Endothelial cell of hepatic sinusoid (primary cell): ENCODE data around the gene MYH14.

ENCODE experiments used
- in situ Hi-C: cut with HindIII; loops from 2 replicates; pipeline ENCODE4 v1.10.0; 2017; ENCODE audit warnings: low sequenced_read_pairs

MYH14 gene

GRCh38 chr19:50286443-50286842 is 83.0 kb downstream of the MYH14 start:
- in situ Hi-C loops = no loop called here

DNA sequence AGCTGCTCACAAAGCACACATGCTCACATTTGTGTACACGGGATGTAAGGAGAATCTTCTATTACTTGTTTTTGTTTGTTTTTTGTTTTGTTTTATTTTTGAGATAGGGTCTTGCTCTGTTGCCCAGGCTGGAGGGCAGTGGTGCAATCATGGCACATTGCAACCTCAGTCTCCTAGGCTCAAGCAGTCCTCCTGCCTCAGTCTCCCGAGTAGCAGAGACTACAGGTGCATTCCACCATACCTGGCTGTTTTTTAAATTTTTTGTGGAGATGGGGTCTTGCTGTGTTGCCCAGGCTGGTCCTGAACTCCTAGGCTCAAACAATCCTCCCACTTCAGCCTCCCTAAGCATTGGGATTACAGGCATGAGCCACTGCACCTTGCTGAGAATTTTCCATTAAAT is 83.9 kb downstream of the MYH14 start:
- in situ Hi-C loops = no loop called here

- in situ Hi-C loops = no loop called here
These were observed 85.5 kb downstream of the MYH14 start for GRCh38 chr19:50288954-50289353.

GRCh38 chr19:50290011-50290410 is 86.6 kb downstream of the MYH14 start:
- in situ Hi-C loops = no loop called here

- in situ Hi-C loops = no loop called here
These were observed 87.4 kb downstream of the MYH14 start for GRCh38 chr19:50290775-50291174.

DNA sequence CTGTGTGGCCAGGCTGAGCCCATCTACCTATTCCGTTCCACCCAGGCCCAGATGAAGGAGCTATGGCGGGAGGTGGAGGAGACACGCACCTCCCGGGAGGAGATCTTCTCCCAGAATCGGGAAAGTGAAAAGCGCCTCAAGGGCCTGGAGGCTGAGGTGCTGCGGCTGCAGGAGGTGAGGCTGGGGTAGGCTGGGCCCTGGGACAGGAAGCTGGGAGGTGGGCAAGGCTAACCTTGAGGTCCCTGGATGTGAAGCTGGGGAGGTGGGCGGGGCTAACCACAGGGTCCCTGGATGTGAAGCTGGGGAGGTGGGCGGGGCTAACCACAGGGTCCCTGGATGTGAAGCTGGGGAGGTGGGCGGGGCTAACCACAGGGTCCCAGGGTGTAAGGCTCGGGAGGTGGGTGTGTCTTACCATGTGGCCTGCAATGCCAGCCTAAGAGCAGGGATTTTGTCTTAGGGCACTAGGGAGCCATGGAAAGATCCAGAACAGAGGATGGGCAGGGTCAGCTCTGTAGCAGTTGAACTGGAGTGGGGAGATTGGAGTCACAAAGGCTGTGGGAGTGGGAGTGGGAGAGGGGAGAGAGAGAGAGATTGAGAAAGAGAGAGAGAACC is 88.9 kb downstream of the MYH14 start:
- in situ Hi-C loops = no loop called here

GRCh38 chr19:50293263-50294004 is 90.0 kb downstream of the MYH14 start:
- in situ Hi-C loops = no loop called here

- in situ Hi-C loops = no loop called here
These were observed 96.6 kb downstream of the MYH14 start for GRCh38 chr19:50300051-50300450.

DNA sequence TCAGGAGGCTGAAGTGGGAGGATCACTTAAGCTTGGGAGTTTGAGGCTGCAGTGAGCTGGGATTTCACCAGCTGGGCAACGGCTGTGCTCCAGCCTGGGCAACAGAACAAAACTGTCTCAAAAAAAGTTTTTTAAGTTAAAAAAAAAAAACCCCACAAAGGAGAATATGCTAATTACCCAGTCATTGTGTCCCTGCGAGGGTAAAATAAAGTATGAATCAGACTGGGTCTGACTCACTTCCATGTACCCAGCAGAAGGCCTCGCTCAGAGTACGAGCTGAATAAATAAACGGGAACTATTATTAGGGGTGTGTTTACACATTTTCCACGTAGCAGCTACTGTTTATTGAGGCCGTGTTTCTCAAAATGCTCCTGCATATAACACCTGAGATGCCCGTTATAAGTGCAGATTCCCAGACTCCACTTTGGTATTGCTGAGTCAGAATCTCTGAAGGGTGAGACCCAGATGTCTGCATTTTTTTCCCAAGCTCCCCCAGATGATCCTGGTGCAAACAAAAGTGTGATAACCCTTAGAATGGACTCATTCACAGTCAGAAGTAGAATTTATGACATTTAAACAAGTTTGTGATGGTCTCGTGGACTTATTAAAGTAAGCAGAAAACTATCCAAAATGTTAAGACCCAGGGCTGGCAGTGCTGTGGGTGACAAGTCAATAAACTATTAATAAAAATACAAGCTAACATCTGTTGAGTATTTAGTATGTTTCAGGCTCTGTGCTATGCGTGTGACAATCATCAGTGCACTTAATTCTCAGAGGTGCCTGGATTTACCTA is 97.6 kb downstream of the MYH14 start:
- in situ Hi-C loops = no loop called here

GRCh38 chr19:50301607-50301971 is 98.2 kb downstream of the MYH14 start:
- in situ Hi-C loops = no loop called here

DNA sequence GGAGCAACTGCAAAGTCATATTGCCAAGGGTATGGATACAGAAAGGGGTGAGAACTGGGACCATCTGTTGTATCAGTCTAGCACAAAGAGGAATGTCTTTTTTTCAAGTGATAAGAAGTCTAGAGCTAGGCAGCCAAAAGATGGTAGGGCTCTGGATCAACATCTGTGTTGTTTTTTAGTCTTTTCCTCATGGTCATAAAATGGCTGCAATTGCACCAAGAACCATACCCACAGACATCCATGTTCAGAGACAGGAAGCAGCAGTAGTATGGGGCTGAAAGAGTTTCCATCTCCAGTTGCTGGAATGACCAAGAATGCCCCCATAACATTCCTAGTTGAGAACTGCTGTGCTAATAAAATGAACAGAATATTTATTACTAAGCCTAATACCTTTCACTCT is 100.1 kb downstream of the MYH14 start:
- in situ Hi-C loops = no loop called here

DNA sequence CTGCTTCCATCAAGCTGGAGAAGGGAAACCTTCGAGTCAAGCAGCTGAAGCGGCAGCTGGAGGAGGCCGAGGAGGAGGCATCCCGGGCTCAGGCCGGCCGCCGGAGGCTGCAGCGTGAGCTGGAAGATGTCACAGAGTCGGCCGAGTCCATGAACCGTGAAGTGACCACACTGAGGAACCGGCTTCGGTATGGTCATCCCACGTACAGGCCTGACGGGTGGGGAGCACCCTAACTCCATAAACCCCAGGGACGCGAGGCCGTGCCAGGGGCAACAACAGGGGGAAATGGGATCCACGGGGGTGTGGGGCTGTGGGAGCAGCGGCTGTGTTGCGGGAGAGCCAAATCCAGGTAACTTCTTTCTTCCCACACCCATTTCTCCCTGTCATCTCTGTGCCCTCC is 105.6 kb downstream of the MYH14 start:
- in situ Hi-C loops = no loop called here

DNA sequence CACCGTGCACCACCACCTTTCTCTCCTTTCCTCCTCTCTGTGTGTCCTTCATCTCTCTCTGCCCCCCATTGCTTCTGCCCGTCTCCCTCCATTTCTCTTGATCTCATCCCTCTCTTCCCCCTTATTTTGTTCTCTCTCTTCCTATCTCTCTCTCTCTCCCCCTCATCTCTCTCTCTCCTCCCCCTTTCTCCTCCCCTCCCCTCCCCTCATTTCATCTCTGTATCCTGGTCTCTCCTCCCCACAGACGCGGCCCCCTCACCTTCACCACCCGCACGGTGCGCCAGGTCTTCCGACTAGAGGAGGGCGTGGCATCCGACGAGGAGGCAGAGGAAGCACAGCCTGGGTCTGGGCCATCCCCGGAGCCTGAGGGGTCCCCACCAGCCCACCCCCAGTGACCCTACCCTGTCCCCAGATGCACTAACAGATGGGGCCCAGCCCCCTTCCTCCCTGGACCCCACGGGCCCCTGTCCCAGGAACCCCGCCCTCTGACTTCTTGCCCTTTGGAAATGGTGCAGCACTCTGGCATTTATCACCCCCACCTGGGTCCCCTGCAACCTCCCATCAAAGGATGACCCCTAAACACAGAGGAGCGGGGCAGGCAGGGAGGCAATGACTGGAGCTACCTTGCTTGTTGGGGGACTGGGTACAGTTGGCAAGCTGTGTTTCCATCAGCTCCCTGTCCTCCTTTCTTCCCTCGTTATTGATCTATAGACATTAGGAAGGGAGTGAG is 106.1 kb downstream of the MYH14 start:
- in situ Hi-C loops = no loop called here

DNA sequence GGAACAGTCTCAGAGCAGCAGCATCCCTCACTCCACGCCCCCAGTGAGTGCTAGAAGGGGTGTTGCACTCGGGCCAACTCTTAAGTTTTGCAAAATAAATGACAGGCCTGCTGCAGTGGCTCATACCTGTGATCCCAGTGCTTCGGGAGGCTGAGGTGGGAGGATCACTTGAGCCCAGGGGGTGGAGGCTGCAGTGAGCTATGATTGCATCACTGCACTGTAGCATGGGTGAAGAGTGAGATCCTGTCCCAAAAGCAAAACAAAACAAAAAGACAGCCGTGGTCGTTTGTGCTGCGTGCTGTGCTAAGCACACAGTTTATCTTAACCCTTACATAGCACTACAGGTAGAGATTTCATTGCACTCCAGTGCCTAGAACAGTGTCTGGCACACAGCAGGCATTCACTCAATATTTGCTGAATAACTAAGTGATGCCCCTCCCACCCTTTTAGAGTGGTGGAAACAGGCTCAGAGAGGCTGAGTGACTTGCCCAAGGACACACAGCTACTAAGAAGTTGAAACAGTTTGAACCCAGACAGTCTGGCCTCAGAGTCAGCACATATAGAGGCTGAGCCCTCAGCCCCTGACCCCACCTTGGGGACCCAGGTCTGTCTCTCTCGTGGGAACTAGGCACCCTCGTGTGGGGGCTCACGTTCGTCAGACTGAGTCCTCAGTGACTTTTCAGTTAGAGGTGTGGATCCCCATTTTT is 107.5 kb downstream of the MYH14 start:
- in situ Hi-C loops = no loop called here

GRCh38 chr19:50311723-50312635 is 108.6 kb downstream of the MYH14 start:
- in situ Hi-C loops = no loop called here

- in situ Hi-C loops = no loop called here
These were observed 109.8 kb downstream of the MYH14 start for GRCh38 chr19:50312967-50313811.

DNA sequence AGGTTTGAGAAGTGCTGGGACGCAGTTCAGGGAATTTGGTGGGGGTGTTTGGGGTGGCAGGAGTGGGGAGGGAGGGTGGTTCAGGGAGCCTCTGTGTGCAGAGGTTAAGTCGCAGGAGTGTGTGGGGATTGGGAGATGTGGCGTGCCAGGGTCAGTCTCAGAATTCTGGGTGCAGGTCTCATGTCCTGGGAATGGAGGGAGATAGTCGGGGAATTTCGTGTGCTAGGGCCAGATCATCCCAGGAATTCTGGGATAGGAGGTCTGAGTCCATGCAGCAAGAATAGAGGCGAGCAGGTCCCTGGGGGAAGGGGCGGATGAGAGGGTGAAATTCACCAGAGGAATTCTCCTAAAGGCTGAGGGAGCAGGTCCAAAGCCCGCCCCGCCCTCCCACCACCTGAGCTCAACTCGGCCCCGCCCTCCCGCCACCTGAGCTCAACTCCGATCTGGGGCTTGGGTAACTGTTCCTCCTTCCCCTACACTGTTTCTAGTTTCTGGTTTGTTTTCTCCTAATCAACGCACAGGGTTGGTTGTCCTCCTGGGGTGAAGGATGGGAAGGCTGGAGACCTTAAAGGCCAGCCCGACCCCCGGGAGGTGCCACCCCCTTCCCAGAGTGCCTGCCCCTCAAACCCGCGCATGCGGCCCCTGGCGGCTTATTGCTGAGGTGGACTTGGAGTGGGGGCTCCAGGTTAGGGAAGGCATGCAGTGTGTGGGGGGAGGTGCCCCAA is 110.6 kb downstream of the MYH14 start:
- in situ Hi-C loops = no loop called here
